ENCODE data around the gene FAM210B. TPM values are rescaled to one million over a fixed set of nuclear protein-coding genes. Genes with fewer than 3 reads are reported as not detected.
"Not testable (repeated sequence)": the region's sequence is repeated elsewhere in the genome, so short reads cannot be mapped to it uniquely, and the experiment has no call there.

The FAM210B gene
- polyA plus RNA-seq, 3 donors: 35.2 to 45.0 (median 39.5) TPM

DNA sequence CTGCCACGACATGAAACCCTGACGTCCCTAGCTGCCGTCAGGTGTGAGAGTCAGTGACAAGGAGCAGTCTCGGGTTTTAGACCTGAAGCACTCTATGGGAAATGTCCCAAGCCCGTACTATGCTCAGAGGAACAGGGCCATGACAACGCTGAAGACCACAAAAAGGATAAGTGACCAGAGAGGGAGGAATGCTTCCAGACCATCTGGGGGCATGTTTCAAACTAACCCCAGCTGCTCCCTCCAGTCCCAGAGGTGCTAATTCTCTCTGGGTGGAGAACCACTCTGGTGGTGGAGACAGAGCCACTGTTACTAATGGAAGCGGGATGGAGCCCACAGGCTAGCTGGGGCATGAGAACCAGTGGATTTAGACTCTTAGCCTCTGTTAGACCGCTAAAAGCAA lies 24.6 kb downstream of the FAM210B start:
- no peak for DNase-seq (ENCODE audit: extremely low read depth in 1 of 11, low read depth in 9 of 11, low spot score in 4 of 11)

DNA sequence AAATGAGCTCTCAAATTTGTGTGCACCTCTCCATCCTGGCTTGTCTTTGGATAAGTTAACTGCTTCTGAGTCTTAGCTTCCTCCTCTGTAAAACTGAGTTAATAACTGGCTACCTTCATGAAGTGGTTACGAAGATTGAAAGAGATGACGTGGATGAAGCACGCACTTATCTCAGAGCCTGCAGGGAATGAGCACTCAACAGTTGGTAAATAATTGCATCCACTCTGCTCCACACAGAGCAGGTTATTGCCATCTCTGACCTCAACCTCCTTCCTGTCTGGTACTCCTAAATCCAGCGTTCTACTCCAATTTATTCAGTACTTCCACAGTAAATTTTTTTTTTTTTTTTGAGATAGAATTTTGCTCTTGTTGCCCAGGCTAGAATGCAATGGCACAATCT lies 26.4 kb downstream of the FAM210B start:
- DNase-seq (ENCODE audit: extremely low read depth in 1 of 11, low read depth in 9 of 11, low spot score in 4 of 11): no peak

DNA sequence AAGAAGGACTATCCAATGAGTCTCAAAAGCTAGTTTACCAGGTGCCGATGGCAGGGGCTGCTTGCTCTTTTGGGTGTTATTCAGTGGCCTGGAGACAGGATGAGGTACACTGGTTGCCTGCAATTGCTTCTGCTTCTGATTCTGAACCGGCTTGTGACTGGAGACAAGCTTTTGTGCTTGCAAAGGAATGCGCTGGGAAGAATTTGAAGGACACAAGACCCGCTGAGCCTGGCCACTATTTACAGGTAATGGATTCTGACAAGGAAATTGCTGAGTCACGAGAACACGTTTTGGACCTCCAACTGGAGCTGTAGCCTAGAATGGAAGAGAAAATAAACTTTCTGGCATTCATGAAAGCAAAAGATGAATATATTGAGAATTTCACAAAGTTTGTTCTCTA lies 27.4 kb downstream of the FAM210B start:
- DNase-seq (ENCODE audit: extremely low read depth in 1 of 11, low read depth in 9 of 11, low spot score in 4 of 11): no peak

DNA sequence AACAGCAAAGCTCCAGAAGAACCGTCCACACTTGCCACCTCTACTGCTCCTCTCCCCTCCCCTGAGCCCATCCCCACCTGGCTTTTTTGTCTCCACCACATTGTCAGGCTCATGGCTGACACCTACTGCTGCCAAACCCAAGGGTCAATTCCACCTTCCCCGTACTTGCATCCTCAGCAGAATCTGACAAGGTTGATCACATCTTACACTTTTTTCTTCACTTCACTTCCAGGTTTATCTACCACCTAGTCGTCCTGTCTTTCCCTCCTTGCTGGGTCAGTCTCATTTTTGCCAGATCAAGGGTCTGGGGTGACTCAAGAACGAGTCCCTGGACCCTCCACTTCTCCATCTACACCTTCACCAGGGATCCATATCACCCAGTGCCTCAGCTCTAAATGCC lies 30.1 kb downstream of the FAM210B start:
- DNase-seq (ENCODE audit: extremely low read depth in 1 of 11, low read depth in 9 of 11, low spot score in 4 of 11): no peak

DNA sequence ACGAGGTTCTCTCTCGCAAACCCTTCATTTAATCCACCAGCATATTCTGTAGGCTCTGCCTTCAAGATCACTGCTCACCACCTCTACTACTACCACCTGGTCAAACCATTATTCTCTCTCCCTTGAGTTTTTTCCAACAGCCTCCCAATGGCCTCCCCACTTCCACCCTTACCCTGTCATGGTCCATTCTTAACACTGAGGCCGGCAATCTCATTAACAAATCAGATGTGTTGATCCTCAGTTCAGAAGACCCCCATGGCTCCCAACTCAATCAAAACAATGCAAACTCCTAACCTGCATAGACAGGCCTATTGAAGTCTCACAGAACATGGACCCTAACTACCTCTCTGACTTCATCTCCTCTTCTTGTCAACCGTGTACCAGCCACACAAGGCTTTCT lies 31.0 kb downstream of the FAM210B start:
- DNase-seq (ENCODE audit: extremely low read depth in 1 of 11, low read depth in 9 of 11, low spot score in 4 of 11): no peak

DNA sequence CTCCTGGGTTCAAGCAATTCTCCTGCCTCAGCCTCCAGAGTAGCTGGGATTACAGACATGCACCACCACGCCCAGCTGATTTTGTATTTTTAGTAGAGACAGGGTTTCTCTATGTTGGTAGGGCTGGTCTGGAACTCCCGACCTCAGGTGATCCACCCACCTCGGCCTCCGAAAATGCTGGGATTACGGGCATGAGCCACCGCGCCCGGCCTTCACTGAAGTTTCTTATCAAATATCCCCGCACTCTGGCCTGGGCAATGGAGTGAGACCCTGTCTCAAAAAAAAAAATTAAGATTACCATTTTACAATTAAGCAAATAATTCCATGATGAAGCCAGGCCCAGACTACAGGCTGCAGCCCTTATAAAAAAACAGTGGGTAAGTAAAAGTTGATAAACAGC lies 31.6 kb downstream of the FAM210B start:
- not testable (repeated sequence) for DNase-seq (ENCODE audit: extremely low read depth in 1 of 11, low read depth in 9 of 11, low spot score in 4 of 11)

DNA sequence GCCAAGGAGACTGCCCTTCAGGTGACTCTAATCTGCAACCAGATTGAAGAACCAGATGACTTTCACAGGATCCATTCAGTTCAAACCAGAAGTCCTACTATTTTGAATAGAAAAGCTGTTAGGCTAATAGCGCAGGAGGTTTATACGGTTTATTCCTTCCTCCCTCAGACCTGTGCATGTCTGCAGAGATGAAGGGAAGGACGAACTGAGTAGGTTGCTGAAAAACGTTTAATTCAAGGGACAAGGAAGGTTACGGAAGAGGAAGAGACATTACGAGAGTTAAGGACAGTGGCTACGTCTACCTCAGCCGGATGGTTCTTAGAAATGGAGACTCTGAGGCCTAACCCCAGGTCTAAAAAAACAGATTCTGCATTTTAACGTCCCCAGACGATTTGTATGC lies 32.3 kb downstream of the FAM210B start:
- DNase-seq (ENCODE audit: extremely low read depth in 1 of 11, low read depth in 9 of 11, low spot score in 4 of 11): no peak

DNA sequence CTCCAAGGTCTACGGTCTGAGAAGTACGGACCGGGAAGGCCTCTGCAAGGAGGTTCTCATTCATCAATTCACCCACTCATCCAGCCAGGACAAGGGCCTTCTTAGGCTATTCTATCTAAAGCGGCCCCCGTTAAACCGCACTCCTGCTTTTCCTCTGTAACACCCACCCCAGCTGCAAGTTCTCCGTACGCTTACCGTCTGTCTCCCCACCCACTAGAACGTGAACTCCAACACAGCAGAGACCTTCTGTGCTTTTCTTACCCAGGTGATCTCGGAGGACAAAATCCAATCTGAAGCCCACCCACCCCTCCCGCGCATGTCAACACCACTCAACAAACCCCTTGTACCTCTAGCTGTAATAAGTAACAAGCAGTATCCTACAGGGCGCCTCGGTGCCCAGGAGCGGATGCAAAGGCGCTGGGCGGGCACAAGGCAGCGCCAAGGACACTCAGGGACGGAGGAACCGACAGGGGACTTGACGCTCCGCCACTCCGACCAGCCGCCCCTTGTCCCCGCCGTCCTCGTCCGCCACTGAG lies 32.9 kb downstream of the FAM210B start:
- DNase-seq (ENCODE audit: extremely low read depth in 1 of 11, low read depth in 9 of 11, low spot score in 4 of 11): no peak

DNA sequence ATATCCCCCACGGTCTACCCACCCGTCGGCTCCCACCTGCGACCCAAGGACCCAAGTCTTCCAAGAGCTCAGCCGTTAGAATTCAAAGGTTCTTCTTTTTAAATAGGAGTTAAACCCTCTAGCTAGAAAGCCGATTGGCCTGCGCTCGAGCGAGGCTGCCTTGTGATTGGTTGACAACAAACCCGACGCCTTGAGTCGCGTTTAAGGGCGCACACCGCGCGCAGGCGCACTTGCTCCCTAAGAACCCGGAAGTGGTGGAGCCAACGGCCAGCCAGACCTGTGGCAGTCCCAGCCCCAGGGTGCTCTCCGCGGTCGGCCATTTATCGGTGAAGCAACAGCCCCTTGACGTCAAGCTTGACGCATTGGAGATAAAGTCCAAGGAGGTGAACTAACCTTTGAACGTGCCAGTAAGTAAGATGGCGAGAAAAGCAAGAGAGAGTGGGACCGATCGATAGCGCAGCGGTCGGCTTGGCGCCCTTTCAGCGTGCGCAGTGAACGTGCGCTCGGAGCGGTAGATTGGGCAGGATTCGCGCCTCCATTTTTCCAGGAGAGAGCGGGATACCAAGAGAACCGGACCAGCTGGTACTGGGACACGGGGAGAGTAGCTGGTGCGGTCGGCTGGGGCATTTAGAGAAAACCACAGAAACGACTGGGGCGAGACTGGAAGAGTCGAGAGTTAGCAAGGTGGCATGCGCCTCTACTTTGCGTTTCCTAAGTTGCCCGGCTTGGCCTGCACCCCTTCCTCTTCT lies 33.5 kb downstream of the FAM210B start, which contains the start of the genes AURKA and CSTF1:
AURKA (minus strand) TSS at position 84 of the 749 bp plus-strand sequence. CDS start 4,018 bp downstream, outside the sequence.
CSTF1 (plus strand) TSS at position 514 of the 749 bp plus-strand sequence. CDS start 2,908 bp downstream, outside the sequence.
- peak; percentile 97 to 99 (median 98) for DNase-seq (ENCODE audit: extremely low read depth in 1 of 11, low read depth in 9 of 11, low spot score in 4 of 11)

DNA sequence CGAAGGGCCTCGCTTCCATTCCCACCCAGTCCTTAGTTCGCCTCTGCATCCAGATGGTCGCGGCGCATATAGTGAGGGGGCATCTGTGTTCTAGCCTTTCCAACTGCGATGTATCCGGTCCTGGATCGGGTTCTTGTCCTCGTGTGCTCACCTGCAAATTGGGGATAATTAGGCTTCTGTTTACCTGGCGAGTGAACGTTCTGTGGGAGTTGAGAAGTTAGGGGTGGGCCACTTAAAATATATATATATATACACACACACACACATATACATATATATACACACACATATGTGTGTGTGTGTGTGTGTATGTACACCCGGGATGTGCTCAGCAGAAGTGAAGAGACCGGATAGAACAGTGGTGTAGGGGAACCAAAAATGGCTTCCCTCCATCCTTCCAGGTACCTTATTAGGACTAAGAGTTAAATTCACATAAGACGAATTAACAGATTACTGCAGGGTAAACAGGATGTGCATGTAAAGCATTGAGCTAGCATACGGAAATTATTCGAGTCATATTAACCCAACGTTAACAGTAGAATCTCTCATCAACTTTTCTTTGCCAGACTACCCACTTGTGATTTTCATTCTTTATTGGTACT lies 34.2 kb downstream of the FAM210B start:
- no peak for DNase-seq (ENCODE audit: extremely low read depth in 1 of 11, low read depth in 9 of 11, low spot score in 4 of 11)

DNA sequence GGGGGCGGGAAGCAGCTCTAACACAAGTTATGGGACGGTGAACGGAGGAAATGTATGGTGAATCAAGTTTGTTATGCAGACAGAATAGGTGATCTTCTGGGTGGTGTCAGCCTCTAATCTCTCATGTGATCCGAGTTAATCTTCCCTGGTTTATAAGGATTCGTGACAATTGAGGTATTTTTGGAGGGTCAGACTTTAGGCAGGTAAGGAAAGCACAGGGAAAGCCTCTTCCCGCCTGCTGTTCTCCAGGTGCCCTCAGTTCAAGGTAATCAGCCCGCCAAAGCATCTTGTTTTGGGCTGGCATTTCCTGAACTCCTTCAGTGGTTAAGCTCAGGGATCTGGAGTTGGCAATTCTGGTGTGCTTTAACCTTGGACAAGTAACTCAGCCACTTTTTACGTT lies 34.9 kb downstream of the FAM210B start:
- DNase-seq (ENCODE audit: extremely low read depth in 1 of 11, low read depth in 9 of 11, low spot score in 4 of 11): no peak

DNA sequence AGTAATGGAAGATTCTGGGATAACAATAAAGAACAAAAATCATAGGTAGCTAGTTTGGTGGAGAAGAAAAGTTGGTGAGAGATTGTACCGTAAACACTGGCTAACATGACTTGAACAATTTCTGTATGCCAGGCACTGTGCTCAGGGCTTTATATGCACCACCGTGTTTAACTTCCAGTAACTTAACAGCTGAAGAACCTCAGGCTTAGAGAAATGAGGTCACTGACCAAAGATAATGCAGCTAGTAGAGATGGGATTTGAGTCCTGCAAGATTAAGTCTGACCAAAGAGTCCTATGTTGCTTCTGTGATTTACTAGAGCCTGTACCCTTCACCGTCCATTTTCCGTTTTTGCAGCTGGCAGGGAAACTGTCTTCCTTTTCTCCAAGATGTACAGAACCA lies 36.4 kb downstream of the FAM210B start:
- no peak for DNase-seq (ENCODE audit: extremely low read depth in 1 of 11, low read depth in 9 of 11, low spot score in 4 of 11)

DNA sequence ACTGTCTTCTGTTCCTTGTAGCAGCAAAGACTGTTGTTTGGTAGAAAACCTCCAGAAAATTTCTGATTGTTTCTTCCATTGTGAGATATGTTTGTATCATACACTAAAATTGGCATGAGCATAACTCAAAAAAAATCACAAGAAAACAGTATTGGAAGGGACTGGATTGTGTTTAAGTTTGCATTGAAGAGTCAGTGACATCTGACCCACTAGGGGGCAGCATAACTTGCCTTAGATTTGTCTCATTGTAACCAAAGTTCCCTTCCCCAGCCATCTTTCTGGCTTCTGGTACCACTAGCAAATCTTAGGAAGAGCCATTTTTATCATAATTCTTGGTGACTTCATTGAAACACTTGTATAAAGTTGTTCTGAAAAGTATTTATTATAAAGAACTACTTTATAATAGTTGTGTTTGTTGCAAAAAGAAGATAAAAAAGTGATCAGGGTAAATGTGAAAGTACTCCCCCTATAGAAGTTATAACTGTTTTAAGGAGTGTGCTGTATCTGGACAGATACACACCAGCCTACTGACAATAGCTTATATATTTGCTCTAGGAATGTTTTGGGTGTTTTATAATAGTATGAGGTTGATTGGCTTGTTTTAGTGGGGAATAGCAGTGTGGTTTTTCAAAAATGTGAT lies 41.3 kb downstream of the FAM210B start:
- DNase-seq (ENCODE audit: extremely low read depth in 1 of 11, low read depth in 9 of 11, low spot score in 4 of 11): peak in 7 of 11 donors; percentile 26 to 61 (median 50)

DNA sequence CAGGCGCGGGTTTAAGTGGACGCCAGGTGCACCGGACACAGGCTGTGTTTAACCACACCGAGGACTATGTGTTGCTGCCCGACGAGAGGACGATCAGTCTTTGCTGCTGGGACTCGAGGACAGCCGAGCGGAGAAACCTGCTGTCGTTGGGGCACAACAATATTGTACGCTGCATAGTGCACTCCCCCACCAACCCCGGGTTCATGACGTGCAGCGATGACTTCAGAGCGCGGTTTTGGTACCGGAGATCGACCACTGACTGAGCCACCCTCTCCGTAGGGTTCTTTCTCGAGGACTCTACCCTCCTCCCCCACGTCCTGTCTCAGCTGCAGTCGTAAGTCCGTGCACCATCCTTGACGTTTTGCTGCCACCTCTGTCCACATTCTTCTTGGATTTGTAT lies 44.7 kb downstream of the FAM210B start:
- DNase-seq (ENCODE audit: extremely low read depth in 1 of 11, low read depth in 9 of 11, low spot score in 4 of 11): no peak

DNA sequence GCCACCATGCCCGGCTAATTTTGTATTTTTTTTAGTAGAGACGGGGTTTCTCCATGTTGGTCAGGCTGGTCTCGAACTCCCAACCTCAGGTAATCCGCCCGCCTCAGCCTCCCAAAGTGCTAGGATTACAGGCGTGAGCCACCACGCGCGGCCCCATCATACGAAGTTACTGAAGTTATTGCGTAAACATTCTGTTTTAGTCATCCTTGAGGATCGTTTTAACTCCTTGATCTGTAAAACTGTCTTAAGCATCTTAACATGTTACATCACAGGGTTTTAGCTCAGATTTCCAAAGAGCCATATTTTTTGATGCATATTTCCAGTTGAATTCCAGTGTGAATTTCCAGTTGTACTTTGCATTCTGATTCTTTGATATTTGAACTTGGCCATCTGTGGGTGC lies 46.6 kb downstream of the FAM210B start:
- DNase-seq (ENCODE audit: extremely low read depth in 1 of 11, low read depth in 9 of 11, low spot score in 4 of 11): not testable (repeated sequence)

DNA sequence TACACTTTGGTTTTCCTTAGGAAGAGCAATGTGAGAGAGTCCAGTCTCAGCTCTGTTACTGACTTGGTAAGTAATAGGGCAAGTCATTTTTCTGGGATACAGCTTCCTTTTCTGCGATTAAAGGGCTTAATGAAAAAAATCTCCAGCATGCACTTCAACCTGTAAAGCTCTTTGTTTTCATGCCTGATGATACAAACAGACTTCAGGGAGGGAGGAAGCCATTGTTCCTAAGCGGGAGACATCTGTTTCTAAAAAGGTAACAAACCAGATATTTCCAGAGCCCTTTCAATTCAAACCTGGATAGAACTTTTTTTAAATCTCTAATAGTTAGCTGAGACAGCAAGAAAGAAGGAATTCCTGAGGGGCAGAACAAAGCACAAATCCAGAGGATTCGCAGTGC lies 48.1 kb downstream of the FAM210B start:
- no peak for DNase-seq (ENCODE audit: extremely low read depth in 1 of 11, low read depth in 9 of 11, low spot score in 4 of 11)

DNA sequence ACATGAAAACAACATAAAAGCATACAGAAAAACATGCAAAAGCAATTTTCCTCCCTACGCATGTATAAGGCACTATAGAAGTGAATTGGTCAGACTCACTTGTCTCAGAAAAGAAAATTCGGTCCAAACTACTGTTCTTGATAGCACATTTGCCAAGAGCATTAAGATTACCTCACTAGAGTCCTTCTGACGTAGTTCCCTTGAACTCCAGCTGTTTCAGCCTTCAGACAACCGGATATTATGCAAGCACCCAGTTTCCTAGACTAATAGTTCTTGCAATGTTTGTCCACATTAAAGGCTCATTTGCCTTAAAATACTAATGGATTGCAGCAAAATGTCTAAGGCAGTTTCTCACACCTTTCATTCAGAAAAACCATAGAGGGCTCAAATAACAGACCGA lies 50.7 kb downstream of the FAM210B start:
- DNase-seq (ENCODE audit: extremely low read depth in 1 of 11, low read depth in 9 of 11, low spot score in 4 of 11): peak in 5 of 11 donors; percentile 26 to 52 (median 42)

DNA sequence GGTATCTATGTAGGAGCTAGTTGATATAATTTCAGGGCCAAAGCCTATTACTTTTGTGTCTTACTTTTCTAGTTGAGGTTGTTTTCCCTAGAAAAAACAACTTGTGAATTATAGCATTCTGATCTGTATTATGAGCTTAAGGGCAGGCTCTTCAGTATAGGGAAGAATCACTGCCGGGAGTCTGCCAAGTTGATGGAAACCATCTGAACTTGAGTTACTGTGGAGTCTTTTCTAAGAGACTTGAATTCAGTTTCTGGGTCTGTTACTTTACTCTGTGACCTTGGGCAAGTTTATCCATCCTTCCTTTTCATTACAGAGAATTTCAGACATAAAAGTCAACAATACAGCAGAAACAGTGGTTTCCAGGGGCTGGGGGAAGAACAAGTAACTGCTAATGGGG lies 51.2 kb downstream of the FAM210B start:
- DNase-seq (ENCODE audit: extremely low read depth in 1 of 11, low read depth in 9 of 11, low spot score in 4 of 11): peak in 5 of 11 donors; percentile 35 to 61 (median 59)

DNA sequence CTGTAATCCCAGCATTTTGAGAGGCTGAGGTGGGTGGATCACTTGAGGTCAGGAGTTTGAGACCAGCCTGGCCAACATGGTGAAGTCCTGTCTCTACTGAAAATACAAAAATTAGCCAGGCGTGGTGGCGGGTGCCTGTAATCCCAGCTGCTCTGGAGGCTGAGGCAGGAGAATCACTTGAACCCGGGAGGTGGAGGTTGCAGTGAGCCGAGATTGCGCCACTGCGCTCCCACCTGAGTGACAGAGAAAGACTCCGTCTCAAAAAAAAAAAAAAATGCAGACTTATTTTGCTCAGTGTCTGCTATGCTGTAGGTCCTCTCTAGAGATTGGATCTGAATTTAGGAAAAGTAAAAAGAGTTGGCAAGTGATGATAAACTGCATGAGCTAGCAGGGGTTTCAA lies 52.5 kb downstream of the FAM210B start:
- DNase-seq (ENCODE audit: extremely low read depth in 1 of 11, low read depth in 9 of 11, low spot score in 4 of 11): not testable (repeated sequence)

Data from renal cortex interstitium (tissue), 11 donors.